Calu3 (cell line): ENCODE data around the gene EYA4. TPM values are rescaled to one million over a fixed set of nuclear protein-coding genes. Genes with fewer than 3 reads are reported as not detected.

Experiments
- BruUV-seq: library from RNA; stranded (reverse); fragments of 400-500 nt; replicated peaks from 2 replicates; lab custom pipeline; 2021; lab: Mats Ljungman, UMichigan
- CTCF ChIA-PET: fragments of 300-600 bp; sonication (Branson Sonifier 250); formaldehyde crosslinking; loops from one replicate; lab custom pipeline; 2022; ENCODE audit warnings: antibody characterized with exemption; lab: Charles Lee
- DNase-seq: peaks from one replicate; pipeline ENCODE4 v3.0.0; 2022
- H3K27ac Mint-ChIP-seq: one replicate; pipeline ENCODE4 v1.8.0; 2022; ENCODE audit warnings: mixed read lengths; ENCODE audit not compliant: unreplicated experiment
- H3K27me3 Mint-ChIP-seq: one replicate; pipeline ENCODE4 v1.8.0; 2022; ENCODE audit warnings: mixed read lengths; ENCODE audit not compliant: unreplicated experiment
- H3K36me3 Mint-ChIP-seq: one replicate; pipeline ENCODE4 v1.8.0; 2022; ENCODE audit warnings: mild to moderate bottlenecking, moderate library complexity, mixed read lengths; ENCODE audit not compliant: insufficient read depth, unreplicated experiment
- H3K4me1 Mint-ChIP-seq: one replicate; pipeline ENCODE4 v1.8.0; 2022; ENCODE audit warnings: mild to moderate bottlenecking, low read depth, mixed read lengths; ENCODE audit not compliant: unreplicated experiment
- H3K4me3 Mint-ChIP-seq: one replicate; pipeline ENCODE4 v1.8.0; 2022; ENCODE audit warnings: mild to moderate bottlenecking, low read depth, moderate library complexity, mixed read lengths; ENCODE audit not compliant: unreplicated experiment
- H3K9me3 Mint-ChIP-seq: one replicate; pipeline ENCODE4 v1.8.0; 2022; ENCODE audit warnings: low read depth, mixed read lengths; ENCODE audit not compliant: unreplicated experiment
- CTCF ChIP-seq: fragments of 200-600 bp; IDR thresholded peaks from one replicate; pipeline ENCODE4 v1.8.0; 2022; ENCODE audit warnings: antibody characterized with exemption; ENCODE audit not compliant: unreplicated experiment
- intact Hi-C: fragments of 100-400 bp; cut with micrococcal nuclease; formaldehyde crosslinking; loops from one replicate; pipeline ENCODE4 v1.10.0; 2022; ENCODE audit not compliant: unreplicated experiment
- total RNA-seq: library from RNA; stranded (reverse); gene quantifications from 2 replicates; pipeline ENCODE4 v1.2.3, GENCODE V29; 2022

EYA4 gene
- total RNA-seq, 1 experiment from 2014 or later: 55.1 TPM

DNA sequence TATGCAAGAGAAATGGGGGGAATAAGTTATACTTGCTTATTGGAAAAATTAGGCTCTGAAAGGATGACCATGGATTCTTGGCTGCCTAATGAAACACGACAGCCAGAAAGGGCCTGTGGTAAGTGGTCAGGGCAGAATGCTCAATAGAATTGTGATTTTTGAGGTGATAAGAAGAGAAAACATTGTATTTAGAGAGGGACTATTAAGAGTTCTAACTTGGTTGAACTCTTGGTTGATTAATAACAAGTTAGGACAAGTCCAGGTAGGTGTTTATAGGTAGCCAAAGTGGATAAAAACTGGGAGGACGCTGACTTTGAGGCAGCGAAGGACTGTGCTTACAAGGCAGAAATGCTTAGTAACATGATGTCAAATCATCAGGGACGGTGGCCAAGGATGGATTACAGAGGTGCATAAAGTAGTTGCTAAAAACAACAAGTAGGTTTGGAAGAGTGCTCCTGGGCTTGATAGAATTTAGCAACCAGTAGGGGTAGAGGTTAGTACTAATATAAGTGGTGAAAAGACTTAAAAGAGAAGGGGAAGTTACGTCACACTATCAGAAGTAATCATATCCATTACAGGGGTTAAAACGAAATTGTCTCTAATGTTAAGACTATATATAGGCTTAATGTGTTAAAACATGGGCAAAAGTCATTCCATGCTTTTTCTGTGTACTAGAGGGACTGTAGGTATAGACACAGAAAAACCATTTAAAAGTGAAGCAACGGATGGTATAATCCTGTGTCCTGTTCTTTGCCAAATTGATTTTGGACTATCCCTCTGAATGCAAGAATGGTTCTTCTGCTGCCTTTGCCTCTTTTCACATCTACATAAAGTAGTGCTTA is 98.6 kb downstream of the EYA4 start:
- no peak for TF ChIP-seq CTCF
- intact Hi-C loops: loop anchor here (5.0 to 10.0 kb wide), 2 partner anchors 68 to 175 kb away; no protein-coding TSS in a partner anchor
- H3K36me3 Mint-ChIP-seq: no peaks in the 10 kb centered on the region
- no peak overlapping the region for H3K4me3 Mint-ChIP-seq
- no peak overlapping the region for H3K27ac Mint-ChIP-seq
- peaks cover 40% of the 10 kb centered on the region for H3K4me1 Mint-ChIP-seq
- BruUV-seq: no TSS peak
- no peak for DNase-seq
- H3K27me3 Mint-ChIP-seq: no peaks in the 10 kb centered on the region
- CTCF ChIA-PET: no interaction called here
- H3K9me3 Mint-ChIP-seq: no peaks in the 10 kb centered on the region

DNA sequence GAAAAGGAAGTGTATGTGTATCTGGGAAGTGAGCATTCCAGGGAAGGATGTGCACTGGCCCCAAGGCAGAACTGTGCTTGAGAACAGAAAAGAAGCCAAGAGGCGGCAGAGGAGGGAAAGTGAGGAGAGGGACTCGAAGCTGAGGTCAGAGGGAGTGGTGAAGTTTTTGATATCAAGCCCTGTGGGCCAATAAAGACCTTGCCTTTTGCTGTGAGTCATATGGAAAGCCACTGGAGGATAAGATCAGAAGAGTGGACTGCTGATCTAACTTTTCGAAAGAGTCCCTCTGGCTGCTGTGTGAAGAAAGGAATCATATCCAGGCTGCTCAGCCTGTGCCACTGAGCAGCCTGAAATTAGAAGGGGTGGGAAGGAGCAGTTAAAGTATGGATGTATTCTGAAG is 99.4 kb downstream of the EYA4 start:
- peak; percentile 57 for DNase-seq
- no peak overlapping the region for H3K4me3 Mint-ChIP-seq
- no peaks in the 10 kb centered on the region for H3K9me3 Mint-ChIP-seq
- no peaks in the 10 kb centered on the region for H3K36me3 Mint-ChIP-seq
- H3K27ac Mint-ChIP-seq: no peak overlapping the region
- no TSS peak for BruUV-seq
- peaks cover 34% of the 10 kb centered on the region for H3K4me1 Mint-ChIP-seq
- H3K27me3 Mint-ChIP-seq: no peaks in the 10 kb centered on the region
- intact Hi-C loops: loop anchor here (5.0 to 10.0 kb wide), 2 partner anchors 67 to 174 kb away; no protein-coding TSS in a partner anchor
- CTCF ChIA-PET: no interaction called here
- TF ChIP-seq CTCF: no peak

DNA sequence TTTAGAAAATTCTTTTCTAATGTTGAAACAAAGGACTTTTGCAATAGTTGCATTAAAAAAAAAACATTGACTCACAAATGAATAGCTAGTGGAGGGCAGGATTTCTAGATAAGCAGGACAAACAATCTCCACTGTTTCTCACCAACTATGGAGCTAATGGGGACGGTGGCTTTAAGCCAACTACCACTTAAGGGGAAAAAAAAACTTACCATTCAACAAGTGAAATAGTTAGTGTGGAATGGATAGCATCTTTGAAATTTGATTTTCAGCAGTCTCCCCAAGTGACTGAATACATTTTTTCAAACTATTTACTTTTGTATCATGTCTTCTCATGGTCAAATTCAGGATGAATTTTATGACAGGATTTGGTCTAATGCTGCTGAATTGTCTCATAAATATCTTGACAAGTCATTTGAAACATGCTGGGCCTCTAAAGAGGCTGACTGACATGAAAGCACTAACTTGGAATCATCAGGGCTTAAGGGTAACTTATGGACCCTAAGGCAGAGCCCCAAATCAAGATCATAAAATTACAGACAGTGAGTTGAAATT is 100.5 kb downstream of the EYA4 start:
- BruUV-seq: no TSS peak
- H3K27ac Mint-ChIP-seq: no peak overlapping the region
- TF ChIP-seq CTCF: no peak
- no peaks in the 10 kb centered on the region for H3K9me3 Mint-ChIP-seq
- DNase-seq: peak; percentile 63
- no peaks in the 10 kb centered on the region for H3K27me3 Mint-ChIP-seq
- no peak overlapping the region for H3K4me3 Mint-ChIP-seq
- H3K36me3 Mint-ChIP-seq: no peaks in the 10 kb centered on the region
- H3K4me1 Mint-ChIP-seq: peaks cover 30% of the 10 kb centered on the region
- CTCF ChIA-PET: interaction anchor here (0.9 to 1.1 kb wide), 2 partner anchors 8 to 10 kb away, joined by 3 to 4 read pairs; no protein-coding TSS in a partner anchor
- intact Hi-C loops: loop anchor here (1.0 to 10.0 kb wide), 3 partner anchors 66 to 173 kb away; no protein-coding TSS in a partner anchor

- Mint-ChIP-seq H3K36me3 (no peaks in the 10 kb centered on the region), H3K27ac (peak overlapping the region; percentile 76), H3K9me3 (no peaks in the 10 kb centered on the region), H3K4me1 (peaks cover 24% of the 10 kb centered on the region), H3K4me3 (no peak overlapping the region), H3K27me3 (no peaks in the 10 kb centered on the region)
- intact Hi-C loops: loop anchor here (5.0 to 10.0 kb wide), 2 partner anchors 64 to 172 kb away; no protein-coding TSS in a partner anchor
- no peak for TF ChIP-seq CTCF
- BruUV-seq: no TSS peak
- no peak for DNase-seq
- CTCF ChIA-PET: interaction anchor here (0.7 kb wide), 1 partner anchor 61 kb away, joined by 3 read pairs; no protein-coding TSS in a partner anchor
Measured at GRCh38 chr6:133343220-133343619, 102.1 kb downstream of the EYA4 start.
